Retinal pigment epithelial cell (primary cell): Measurements from ENCODE around the gene MYBBP1A.
"Not testable (repeated sequence)": the region's sequence is repeated elsewhere in the genome, so short reads cannot be mapped to it uniquely, and the experiment has no call there.

ENCODE experiments used
- DNase-seq: peaks from one replicate; pipeline ENCODE4 v3.0.0-alpha.2; 2010; ENCODE audit warnings: low read depth
- H3K4me3 ChIP-seq: 2 replicates; pipeline ENCODE4 v1.5.1; 2011; ENCODE audit warnings: mild to moderate bottlenecking, low read length, control low read depth, moderate library complexity
- TF ChIP-seq, protein P1 (sequence below): conservative IDR thresholded peaks from 2 replicates; pipeline ENCODE4 v1.5.1; 2011; ENCODE audit warnings: low read depth, low read length, control low read depth, inconsistent platforms

Gene MYBBP1A

GRCh38 chr17:4594406-4594805 lies 39.2 kb upstream of the MYBBP1A start:
- no peak overlapping the region for H3K4me3 ChIP-seq
- TF ChIP-seq, protein P1, sequence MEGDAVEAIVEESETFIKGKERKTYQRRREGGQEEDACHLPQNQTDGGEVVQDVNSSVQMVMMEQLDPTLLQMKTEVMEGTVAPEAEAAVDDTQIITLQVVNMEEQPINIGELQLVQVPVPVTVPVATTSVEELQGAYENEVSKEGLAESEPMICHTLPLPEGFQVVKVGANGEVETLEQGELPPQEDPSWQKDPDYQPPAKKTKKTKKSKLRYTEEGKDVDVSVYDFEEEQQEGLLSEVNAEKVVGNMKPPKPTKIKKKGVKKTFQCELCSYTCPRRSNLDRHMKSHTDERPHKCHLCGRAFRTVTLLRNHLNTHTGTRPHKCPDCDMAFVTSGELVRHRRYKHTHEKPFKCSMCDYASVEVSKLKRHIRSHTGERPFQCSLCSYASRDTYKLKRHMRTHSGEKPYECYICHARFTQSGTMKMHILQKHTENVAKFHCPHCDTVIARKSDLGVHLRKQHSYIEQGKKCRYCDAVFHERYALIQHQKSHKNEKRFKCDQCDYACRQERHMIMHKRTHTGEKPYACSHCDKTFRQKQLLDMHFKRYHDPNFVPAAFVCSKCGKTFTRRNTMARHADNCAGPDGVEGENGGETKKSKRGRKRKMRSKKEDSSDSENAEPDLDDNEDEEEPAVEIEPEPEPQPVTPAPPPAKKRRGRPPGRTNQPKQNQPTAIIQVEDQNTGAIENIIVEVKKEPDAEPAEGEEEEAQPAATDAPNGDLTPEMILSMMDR: no peak
- DNase-seq: no peak

DNA sequence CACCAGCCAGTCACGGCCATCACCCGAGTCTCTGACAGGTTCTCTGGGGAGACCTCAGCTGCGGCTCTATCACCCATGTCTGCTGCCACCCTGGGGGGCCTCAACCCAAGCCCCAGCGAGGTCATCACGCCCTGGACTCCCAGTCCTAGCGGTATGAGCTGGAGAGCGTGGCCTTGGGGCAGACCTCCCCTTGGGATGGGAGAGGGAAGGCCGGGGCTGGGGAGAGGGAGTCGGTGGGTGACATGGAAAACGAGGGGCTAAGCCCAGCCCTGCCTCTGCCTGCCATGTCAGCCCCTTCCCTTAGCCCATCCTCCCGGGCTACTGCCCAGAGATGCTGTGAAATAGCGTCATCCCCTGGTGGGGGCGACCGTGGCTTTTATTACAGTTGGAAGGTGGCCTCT lies 37.8 kb upstream of the MYBBP1A start:
- DNase-seq: no peak
- TF ChIP-seq, protein P1: no peak
- no peak overlapping the region for H3K4me3 ChIP-seq

GRCh38 chr17:4592240-4593005 lies 37.2 kb upstream of the MYBBP1A start:
- TF ChIP-seq, protein P1: no peak
- no peak overlapping the region for H3K4me3 ChIP-seq
- no peak for DNase-seq

DNA sequence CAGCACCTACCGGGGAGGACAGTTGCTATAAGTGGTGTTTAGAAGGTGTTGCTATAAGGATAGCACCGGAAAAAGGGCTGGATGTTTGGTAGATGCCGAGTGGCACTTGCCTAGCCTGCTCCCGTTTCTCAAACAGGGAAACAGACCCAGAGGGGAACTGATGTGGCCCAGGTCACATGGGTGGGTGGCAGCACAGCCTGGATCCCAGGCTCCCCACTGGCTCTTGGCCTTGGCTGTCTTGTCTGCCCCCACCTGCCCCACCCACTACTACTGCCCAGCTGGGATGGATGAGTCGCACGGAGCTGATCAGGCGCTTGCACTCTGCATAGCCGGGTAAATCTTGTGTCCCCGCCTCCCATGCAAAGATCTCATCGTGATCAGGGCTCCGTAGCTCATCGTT lies 36.3 kb upstream of the MYBBP1A start:
- no peak for DNase-seq
- H3K4me3 ChIP-seq: no peak overlapping the region
- TF ChIP-seq, protein P1: no peak

DNA sequence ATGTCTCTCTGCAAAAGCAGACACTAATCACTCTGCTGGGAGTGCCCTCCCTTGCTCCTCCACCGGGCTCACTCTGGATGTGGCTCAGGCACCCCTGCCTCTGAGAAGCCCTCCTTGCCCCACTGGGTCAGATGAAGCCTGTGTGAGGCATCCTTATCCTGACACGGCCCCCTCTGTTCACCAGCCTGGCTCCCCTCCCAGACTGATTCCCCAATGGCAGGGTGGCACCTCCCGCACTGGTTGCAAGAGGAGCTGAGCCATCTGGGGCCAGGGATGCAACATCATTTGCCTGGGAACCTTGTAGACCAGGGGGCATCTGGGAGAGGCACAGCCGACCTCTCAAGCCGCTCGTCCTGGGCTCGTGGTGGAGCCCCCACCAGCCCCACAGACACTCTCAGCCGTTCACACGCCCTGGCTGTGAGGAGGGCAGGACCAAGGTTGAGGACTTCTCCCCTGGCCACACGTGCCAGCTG lies 35.8 kb upstream of the MYBBP1A start:
- no peak for DNase-seq

GRCh38 chr17:4590042-4590441 lies 34.9 kb upstream of the MYBBP1A start:
- DNase-seq, H3K4me3 ChIP-seq: not testable (repeated sequence)

More for the DNA sequence above, 35.8 kb upstream of the MYBBP1A start:
- TF ChIP-seq, protein P1: no peak
- H3K4me3 ChIP-seq: no peak overlapping the region

- TF ChIP-seq, protein P1: no peak
- no peak overlapping the region for H3K4me3 ChIP-seq
Measured at GRCh38 chr17:4588898-4589625, 33.9 kb upstream of the MYBBP1A start.

More at GRCh38 chr17:4588898-4589625, 33.9 kb upstream of the MYBBP1A start:
- DNase-seq: no peak
